ENCODE data around the gene SLC35G4. TPM values are rescaled to one million over a fixed set of nuclear protein-coding genes. Genes with fewer than 3 reads are reported as not detected.

SLC35G4 gene
- total RNA-seq, 1 donor from 2014 or later: not detected

DNA sequence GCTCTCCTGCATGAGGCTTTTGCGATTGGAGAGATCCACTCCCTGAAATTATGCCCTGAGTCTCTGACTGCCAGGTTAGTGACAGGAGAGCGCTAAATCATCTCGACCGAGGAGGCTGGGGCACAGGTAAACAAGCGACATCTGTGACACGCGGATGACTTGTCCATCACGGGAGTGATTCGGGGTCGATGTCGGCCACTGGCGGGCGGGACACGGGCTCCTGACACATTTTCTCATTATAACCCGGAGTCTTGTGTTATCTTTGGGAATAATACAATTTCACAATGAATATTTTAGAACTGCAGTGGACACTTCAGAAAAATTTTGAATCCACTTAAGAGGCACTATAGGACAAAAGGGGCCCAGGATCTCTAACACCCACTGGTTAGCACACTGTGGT lies 29.5 kb upstream of the SLC35G4 start:
- no peaks in the 10 kb centered on the region for H3K9me3 ChIP-seq
- no peak overlapping the region for H3K4me3 ChIP-seq
- intact Hi-C loops (cut with DNase I): no loop called here
- no peaks in the 10 kb centered on the region for H3K36me3 ChIP-seq
- DNase-seq (no peak), ATAC-seq (no peak)
- no peaks in the 10 kb centered on the region for H3K27me3 ChIP-seq (ENCODE audit: low read depth)
- TF ChIP-seq, protein P1, sequence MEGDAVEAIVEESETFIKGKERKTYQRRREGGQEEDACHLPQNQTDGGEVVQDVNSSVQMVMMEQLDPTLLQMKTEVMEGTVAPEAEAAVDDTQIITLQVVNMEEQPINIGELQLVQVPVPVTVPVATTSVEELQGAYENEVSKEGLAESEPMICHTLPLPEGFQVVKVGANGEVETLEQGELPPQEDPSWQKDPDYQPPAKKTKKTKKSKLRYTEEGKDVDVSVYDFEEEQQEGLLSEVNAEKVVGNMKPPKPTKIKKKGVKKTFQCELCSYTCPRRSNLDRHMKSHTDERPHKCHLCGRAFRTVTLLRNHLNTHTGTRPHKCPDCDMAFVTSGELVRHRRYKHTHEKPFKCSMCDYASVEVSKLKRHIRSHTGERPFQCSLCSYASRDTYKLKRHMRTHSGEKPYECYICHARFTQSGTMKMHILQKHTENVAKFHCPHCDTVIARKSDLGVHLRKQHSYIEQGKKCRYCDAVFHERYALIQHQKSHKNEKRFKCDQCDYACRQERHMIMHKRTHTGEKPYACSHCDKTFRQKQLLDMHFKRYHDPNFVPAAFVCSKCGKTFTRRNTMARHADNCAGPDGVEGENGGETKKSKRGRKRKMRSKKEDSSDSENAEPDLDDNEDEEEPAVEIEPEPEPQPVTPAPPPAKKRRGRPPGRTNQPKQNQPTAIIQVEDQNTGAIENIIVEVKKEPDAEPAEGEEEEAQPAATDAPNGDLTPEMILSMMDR (IDR thresholded peaks at IDR 0.05): no peak
- H3K4me1 ChIP-seq: no peaks in the 10 kb centered on the region
- H3K27ac ChIP-seq: no peak overlapping the region

DNA sequence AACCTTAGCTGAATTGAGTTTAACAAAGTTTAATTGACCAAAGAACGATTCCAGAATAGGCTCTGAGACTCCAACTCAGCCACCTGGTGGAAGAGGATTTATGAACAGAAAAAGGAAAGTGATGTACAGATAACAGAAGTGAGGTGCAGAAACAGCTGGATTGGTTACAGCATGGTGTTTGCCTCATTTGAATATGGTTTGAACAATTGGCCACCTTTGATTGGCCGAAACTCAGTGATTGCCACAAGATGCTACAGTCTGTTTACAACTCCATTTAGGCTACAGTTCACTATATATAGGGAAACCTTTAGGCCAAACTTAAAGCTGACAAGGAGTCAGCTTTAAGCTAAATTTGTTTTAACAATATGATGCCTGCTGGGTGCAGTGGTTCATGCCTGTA lies 28.1 kb upstream of the SLC35G4 start:
- intact Hi-C loops (cut with DNase I): no loop called here
- H3K4me3 ChIP-seq: no peak overlapping the region
- H3K9me3 ChIP-seq: no peaks in the 10 kb centered on the region

GRCh38 chr18:11585596-11585995 lies 23.8 kb upstream of the SLC35G4 start:
- Histone ChIP-seq H3K4me1 (no peaks in the 10 kb centered on the region), H3K9me3 (no peaks in the 10 kb centered on the region), H3K4me3 (no peak overlapping the region), H3K27me3 (ENCODE audit: low read depth) (no peaks in the 10 kb centered on the region), H3K27ac (no peak overlapping the region), H3K36me3 (no peaks in the 10 kb centered on the region)
- intact Hi-C loops (cut with DNase I): no loop called here
- TF ChIP-seq, protein P1 (IDR thresholded peaks at IDR 0.05): no peak
- DNase-seq: no peak
- ATAC-seq: peak in 1 of 2 donors; percentile 14

More for the DNA sequence above, 28.1 kb upstream of the SLC35G4 start:
- TF ChIP-seq, protein P1 (IDR thresholded peaks at IDR 0.05): no peak
- no peak overlapping the region for H3K27ac ChIP-seq
- H3K36me3 ChIP-seq: no peaks in the 10 kb centered on the region
- ATAC-seq (no peak), DNase-seq (no peak)
- H3K27me3 ChIP-seq (ENCODE audit: low read depth): no peaks in the 10 kb centered on the region
- H3K4me1 ChIP-seq: no peaks in the 10 kb centered on the region

GRCh38 chr18:11586896-11587295 lies 22.5 kb upstream of the SLC35G4 start:
- H3K27me3 ChIP-seq (ENCODE audit: low read depth): no peaks in the 10 kb centered on the region
- TF ChIP-seq, protein P1 (IDR thresholded peaks at IDR 0.05): no peak
- intact Hi-C loops (cut with DNase I): no loop called here
- H3K27ac ChIP-seq: no peak overlapping the region
- no peak for DNase-seq
- H3K36me3 ChIP-seq: no peaks in the 10 kb centered on the region
- no peak overlapping the region for H3K4me3 ChIP-seq
- ATAC-seq: no peak
- no peaks in the 10 kb centered on the region for H3K4me1 ChIP-seq
- H3K9me3 ChIP-seq: no peaks in the 10 kb centered on the region

- intact Hi-C loops (cut with DNase I): no loop called here
- Histone ChIP-seq H3K9me3 (no peaks in the 10 kb centered on the region), H3K4me1 (no peaks in the 10 kb centered on the region), H3K27me3 (ENCODE audit: low read depth) (no peaks in the 10 kb centered on the region), H3K4me3 (no peak overlapping the region), H3K36me3 (no peaks in the 10 kb centered on the region), H3K27ac (no peak overlapping the region)
- ATAC-seq (no peak), DNase-seq (no peak)
- TF ChIP-seq, protein P1 (IDR thresholded peaks at IDR 0.05): no peak
Observed at GRCh38 chr18:11587432-11587831, 22.0 kb upstream of the SLC35G4 start.

DNA sequence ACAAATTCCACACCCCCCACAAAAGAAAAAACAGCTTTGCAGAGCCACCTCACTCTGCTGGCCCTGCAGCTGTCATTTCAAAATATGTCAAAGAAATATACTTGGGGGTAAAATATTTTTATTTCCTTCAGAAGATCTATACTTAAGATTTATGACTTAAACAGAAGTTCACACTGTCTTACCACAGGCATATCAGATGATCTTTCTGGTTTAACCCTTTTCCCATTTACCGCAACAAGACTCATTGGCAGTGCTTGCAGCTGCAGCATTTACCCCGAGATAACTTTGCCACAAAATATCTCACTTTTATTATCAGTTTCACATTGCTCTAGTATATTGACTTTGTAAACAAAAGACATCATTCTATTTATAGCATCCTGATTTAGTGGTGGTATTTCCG lies 21.6 kb upstream of the SLC35G4 start:
- no peak overlapping the region for H3K27ac ChIP-seq
- H3K36me3 ChIP-seq: no peaks in the 10 kb centered on the region
- H3K27me3 ChIP-seq (ENCODE audit: low read depth): no peaks in the 10 kb centered on the region
- no peaks in the 10 kb centered on the region for H3K4me1 ChIP-seq
- no peak overlapping the region for H3K4me3 ChIP-seq
- no peak for ATAC-seq
- no peaks in the 10 kb centered on the region for H3K9me3 ChIP-seq
- DNase-seq: no peak
- TF ChIP-seq, protein P1 (IDR thresholded peaks at IDR 0.05): no peak
- intact Hi-C loops (cut with DNase I): no loop called here

Data from lower lobe of right lung (tissue), 2 donors.